GM18499 (cell line): ENCODE results near the gene SMIM3.
A peak's percentile ranks its signal among the peaks of the same experiment; 100 is the strongest.

ENCODE experiments used
- ATAC-seq: cut with Tn5 transposase; IDR thresholded peaks from one replicate; pipeline ENCODE4 v1.9.1; 2021; ENCODE audit warnings: moderate number of reproducible peaks; ENCODE audit not compliant: insufficient read depth, unreplicated experiment

The SMIM3 gene

GRCh38 chr5:150764530-150764929, 14.0 kb upstream of the SMIM3 start:
- ATAC-seq: no peak

DNA sequence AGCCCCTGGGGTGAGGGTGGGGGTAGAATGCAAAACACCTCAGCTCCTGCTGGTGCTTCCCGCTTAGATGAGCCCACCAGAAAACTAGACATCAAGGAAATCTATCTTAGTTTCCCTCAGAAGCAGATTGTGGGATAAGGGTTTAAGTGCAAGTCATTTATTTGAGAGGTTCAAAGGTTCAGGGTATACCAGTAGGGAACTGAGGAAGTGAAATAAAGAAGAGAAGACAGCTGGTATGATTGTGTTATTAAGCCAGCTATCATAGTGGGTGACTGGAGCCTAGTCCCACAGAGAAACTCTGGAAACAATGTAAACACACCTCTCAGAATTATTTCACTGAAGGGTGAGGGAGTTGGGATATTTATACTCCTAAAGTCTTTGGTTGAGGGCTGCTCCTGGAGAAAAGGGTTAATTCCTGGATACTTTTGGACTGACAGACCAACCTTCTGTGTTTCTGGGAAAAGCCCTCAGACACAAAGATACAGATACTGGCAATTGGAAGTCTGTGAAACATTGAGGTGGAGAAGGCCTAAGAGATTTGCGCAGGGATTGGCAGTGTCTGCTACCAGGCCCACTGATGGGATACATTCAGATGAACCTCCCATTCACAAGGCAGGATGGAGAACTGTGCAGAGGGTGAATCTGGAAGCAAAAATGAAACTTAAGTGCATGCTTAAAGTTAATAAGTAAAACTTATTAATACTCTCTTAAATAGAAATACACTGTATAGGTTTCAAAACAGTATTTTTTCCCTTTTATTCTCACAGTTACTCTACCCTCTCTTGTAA, 13.4 kb upstream of the SMIM3 start:
- ATAC-seq: no peak

DNA sequence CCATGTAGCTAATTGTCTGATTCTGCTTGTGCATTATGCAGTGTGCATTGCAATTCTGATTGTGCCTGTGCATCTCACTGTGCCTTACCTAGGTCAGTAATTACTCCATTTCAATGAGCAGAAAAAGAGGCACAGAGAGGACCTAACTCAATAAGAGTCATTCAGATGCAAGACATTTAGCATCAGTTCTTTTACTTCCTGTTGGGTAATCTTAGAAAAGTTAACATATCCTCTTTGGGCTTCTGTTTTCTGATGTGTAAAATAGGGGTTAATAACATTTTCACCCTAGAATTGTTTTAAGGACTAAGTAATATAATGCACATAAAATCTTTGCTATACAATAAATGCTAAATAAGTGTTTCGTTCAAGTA, 12.8 kb upstream of the SMIM3 start:
- no peak for ATAC-seq

GRCh38 chr5:150766251-150766650, 12.3 kb upstream of the SMIM3 start:
- ATAC-seq: no peak

GRCh38 chr5:150771034-150771795, 7.3 kb upstream of the SMIM3 start:
- ATAC-seq: no peak

- no peak for ATAC-seq
These were observed 4.4 kb upstream of the SMIM3 start for GRCh38 chr5:150774145-150774544.

DNA sequence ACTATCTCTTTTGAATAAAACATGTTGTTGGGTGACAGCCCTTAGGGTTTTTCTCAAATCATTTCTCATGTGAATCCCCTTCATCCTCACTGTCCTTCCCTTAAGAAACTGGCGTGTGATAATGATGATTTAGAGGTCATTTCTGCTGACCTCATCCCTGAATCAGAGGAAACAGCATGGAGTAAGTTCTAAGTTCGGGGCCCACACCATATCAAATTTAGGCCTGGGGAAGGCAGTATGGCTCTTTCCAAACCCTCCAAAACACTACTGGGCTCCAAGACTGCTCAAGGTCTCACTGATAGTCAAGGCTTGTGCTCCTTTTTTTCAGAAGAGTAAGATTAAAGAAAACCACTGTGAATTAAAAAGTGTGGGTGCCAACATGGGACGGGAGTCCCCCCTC, 872 bp upstream of the SMIM3 start:
- ATAC-seq: no peak

- ATAC-seq: no peak
These were observed 455 bp upstream of the SMIM3 start for GRCh38 chr5:150778088-150778516.

DNA sequence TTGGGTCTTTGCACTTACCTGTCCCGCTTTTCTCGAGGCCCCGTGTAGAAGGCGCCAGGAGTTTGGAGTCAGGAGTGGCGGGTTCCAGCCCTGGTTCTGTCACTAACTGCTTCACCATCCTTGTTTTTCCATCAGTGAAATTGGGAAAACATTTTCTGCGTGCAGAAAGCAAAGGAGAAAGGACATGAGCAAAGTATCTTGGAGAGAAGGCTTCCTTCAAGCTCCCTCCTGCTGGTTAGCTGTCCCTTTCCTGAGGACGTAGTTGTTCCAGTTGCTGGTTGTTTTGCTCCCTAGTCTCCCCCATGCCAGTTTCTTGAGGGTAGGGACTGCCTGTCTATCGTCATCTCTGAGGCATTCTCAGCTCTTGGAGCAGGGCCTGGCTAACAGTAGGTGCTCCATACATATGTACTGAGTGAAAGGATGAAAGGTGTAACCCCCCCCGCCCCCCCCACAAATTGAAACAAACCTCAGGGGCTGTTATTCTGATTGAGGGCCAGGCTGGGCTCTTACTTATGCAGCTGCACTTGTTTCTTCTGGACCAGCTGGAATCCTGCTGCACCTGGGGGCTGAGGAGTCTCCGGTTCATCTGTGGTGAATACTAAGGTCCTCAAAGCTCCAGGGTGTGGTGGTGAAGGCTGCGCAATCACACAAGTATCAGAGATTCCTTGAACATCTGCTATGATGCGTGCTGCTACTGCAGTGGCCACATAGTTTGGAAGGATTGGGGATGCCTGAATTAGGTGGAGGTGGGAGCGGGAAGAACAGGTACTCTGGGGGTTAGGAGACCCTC, 1.0 kb downstream of the SMIM3 start:
- no peak for ATAC-seq

DNA sequence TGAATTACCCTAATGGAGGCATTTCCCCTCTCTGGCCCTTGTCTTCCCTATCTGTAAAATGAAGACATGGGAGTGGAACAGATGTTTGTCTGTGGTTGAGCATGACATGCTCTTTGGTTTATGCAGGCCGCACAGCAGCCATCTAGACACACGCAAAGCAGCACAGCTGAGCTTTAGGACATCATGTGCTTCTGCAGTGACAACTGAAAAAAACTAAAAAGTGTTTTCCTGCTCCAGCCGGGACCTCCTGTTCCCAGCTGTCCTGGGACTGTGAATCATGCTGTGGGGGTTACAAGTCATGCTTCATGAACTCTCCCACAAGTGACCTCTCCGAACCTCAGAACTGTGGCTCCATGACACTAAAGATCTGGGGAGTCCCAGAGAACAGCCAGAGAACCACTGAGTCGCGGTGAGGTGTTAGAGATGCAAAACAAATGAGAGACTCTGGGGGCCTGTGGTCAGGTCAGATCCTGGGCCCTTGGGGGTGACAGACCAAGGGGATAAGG, 1.7 kb downstream of the SMIM3 start:
- ATAC-seq: peak; percentile 37

GRCh38 chr5:150780816-150781221, 2.3 kb downstream of the SMIM3 start:
- no peak for ATAC-seq

- ATAC-seq: no peak
These were observed 3.4 kb downstream of the SMIM3 start for GRCh38 chr5:150781706-150782614.

DNA sequence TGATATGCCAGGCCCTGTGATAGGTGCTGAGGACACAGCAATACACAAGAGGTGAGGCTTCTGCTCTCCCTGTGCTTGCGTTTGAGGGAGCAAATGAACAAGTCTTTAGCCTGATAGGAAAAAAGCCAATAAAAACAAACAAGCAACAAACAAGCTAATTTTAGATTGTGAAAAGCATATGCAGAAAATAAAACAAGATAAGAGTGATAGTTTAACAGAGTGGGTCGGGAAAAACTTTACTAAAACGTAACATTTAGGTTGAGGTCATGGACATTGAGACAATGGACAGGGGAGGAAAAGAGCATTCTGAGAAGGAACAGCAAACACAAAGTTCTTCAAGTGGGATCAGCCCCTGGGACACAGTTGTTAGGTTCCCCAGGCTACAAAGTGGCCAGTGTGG, 4.3 kb downstream of the SMIM3 start:
- ATAC-seq: no peak

GRCh38 chr5:150783422-150783928, 4.9 kb downstream of the SMIM3 start:
- peak; percentile 51 for ATAC-seq

DNA sequence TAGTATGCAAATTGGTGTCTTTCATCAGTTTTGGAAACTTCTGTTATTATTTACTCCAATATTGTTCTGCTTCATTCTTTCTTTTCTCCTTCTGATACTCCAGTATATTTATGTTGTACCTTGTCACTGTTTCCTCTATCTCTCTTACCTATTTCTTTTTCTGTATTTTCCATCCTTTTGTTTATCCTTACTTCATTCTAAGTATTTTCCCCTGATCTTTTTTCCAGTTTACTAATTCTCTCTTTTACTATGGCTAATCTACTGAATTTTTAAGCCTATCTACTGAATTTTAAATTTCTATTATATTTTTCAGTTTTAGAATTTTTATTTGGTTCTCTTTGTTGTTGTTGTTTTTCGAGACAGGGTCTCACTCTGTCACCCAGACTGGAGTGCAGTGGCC, 7.4 kb downstream of the SMIM3 start:
- no peak for ATAC-seq

- no peak for ATAC-seq
These were observed 8.3 kb downstream of the SMIM3 start for GRCh38 chr5:150786876-150787275.

GRCh38 chr5:150787656-150788055, 9.1 kb downstream of the SMIM3 start:
- no peak for ATAC-seq

DNA sequence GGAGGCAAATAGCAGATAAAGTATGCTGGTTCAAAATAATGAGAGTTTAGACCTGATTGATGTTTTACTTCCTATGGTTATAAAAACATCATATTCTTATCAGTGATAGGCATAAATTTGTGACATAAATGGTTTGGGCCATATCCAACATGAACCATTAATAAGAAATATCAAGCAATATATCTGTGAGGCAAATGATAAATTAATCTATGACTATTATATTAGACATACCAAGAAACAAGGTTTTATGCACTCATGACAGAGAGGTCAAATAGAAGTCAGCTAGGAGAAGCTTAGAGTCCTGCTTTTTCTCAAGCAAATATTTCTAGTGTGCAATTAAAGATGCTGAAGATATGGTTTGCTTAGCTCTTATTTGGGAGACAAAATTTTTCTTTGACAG, 10.4 kb downstream of the SMIM3 start:
- no peak for ATAC-seq

DNA sequence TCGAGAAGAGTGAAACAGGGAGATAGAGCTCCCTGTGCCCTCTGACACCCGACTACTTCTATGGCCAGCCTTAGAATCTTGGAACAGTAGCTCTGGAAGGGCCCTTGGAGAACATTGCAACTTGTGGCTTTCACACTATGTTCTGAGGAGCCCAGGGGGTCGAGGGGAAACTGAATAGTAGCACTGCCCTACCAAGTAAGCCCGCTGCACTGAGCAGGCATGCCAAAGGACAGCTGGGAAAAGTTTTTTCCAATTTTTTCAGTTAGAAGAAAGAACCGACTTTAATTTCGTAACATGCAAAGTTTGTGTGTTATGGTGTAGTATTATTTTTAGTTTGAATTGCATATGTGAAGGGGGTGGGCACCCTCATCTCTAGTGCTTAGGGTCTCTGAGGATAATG, 10.9 kb downstream of the SMIM3 start:
- ATAC-seq: no peak
